Astrocyte of the cerebellum (primary cell): Measurements from ENCODE around the gene PRG3.
"Not testable (repeated sequence)": the region's sequence is repeated elsewhere in the genome, so short reads cannot be mapped to it uniquely, and the experiment has no call there.

ENCODE experiments used
- DNase-seq: peaks from one replicate; pipeline ENCODE4 v3.0.0-alpha.2; 2011; ENCODE audit warnings: low read depth
- H3K4me3 ChIP-seq: 2 replicates; pipeline ENCODE4 v1.5.1; 2011; ENCODE audit warnings: mild to moderate bottlenecking, low read depth, low read length, moderate library complexity
- in situ Hi-C: cut with HindIII; loops from 2 replicates; pipeline ENCODE4 v1.10.0; 2017; ENCODE audit warnings: low sequenced_read_pairs
- TF ChIP-seq, protein P1 (sequence below): IDR thresholded peaks from 2 replicates; pipeline ENCODE4 v1.5.1; 2012; ENCODE audit warnings: low read length, low read depth, moderate library complexity, mild to moderate bottlenecking; ENCODE audit errors: missing control alignments

PRG3 gene

DNA sequence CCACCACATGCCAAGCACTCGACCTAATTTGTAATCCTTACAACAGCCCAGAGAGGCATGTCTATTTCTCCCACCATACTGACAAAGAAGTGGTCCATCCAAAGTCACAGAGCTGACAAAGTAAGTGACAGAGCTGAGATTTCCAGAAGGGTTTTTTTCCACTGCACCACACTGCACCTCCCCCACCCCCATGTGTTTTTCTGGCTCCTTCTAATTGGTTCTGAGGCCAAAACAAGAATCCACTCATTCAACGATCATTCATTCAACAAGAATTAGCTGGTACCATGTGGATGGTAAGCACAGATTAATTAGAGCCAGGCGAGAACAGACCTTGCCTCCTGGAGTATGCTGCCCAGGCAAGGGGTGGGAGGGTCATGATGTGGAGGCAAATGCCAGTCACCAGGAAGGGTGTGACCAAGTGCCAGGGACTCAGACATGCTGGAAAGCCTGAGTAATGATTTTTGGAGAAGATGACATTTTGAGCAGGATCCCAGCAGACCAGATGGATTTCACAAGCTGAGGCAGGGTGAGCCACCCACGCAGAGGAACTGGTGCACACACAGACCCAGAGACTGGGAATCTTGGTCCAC, 24.4 kb upstream of the PRG3 start:
- no peak for DNase-seq
- in situ Hi-C loops: no loop called here
- TF ChIP-seq, protein P1, sequence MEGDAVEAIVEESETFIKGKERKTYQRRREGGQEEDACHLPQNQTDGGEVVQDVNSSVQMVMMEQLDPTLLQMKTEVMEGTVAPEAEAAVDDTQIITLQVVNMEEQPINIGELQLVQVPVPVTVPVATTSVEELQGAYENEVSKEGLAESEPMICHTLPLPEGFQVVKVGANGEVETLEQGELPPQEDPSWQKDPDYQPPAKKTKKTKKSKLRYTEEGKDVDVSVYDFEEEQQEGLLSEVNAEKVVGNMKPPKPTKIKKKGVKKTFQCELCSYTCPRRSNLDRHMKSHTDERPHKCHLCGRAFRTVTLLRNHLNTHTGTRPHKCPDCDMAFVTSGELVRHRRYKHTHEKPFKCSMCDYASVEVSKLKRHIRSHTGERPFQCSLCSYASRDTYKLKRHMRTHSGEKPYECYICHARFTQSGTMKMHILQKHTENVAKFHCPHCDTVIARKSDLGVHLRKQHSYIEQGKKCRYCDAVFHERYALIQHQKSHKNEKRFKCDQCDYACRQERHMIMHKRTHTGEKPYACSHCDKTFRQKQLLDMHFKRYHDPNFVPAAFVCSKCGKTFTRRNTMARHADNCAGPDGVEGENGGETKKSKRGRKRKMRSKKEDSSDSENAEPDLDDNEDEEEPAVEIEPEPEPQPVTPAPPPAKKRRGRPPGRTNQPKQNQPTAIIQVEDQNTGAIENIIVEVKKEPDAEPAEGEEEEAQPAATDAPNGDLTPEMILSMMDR: no peak
- H3K4me3 ChIP-seq: no peak overlapping the region

DNA sequence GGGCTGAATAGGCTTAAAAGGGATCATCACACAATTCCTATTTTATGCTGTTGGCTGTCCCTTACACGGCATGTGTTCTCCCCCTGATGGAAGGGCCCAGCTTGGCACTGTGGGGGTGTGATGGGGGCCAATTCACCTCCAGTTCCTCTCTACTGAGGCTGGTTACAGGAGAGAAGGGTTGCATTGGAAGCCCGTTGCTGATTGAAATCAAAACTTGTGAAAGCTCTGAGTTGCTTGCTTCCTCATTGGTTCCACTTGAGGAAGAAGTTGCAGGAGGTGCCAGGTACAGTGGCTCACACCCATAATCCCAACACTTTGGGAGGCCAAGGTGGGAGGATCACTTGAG, 22.8 kb upstream of the PRG3 start:
- in situ Hi-C loops: no loop called here

DNA sequence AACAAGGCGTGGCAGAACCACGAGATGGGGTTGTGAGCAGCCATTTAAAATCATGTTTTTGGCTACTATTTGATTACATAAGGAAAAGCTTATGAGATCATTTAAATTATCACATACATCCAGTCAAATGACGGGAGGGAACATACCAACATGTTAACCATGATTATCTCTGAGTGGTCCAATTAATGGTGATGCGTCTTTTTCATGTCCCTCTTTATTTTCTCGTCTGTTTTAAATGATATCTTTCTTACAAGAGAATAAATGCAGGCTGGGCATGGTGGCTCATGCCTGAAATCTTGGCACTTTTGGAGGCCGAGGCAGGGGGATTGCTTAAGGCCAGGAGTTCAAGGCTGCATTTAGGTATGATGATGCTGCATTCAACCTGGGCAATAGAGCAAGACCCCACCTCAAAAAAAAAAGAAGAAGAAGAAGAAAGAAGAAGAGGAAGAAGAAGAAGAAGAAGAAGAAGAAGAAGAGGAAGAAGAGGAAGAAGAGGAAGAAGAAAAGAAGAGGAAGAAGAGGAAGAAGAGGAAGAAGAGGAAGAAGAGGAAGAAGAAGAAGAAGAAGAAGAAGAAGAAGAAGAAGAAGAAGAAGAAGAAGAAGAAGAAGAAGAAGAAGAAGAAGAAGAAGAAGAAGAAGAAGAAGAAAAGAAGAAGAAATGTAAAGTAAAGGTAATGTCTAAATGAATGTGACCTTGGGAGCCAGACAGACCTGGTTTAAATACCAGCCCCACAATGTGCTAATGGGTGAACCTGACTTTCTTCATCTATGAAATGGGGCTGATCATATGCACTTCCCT, 22.3 kb upstream of the PRG3 start:
- in situ Hi-C loops, DNase-seq, H3K4me3 ChIP-seq: not testable (repeated sequence)

More for the DNA sequence above, 22.8 kb upstream of the PRG3 start:
- no peak overlapping the region for H3K4me3 ChIP-seq
- TF ChIP-seq, protein P1: no peak
- no peak for DNase-seq

DNA sequence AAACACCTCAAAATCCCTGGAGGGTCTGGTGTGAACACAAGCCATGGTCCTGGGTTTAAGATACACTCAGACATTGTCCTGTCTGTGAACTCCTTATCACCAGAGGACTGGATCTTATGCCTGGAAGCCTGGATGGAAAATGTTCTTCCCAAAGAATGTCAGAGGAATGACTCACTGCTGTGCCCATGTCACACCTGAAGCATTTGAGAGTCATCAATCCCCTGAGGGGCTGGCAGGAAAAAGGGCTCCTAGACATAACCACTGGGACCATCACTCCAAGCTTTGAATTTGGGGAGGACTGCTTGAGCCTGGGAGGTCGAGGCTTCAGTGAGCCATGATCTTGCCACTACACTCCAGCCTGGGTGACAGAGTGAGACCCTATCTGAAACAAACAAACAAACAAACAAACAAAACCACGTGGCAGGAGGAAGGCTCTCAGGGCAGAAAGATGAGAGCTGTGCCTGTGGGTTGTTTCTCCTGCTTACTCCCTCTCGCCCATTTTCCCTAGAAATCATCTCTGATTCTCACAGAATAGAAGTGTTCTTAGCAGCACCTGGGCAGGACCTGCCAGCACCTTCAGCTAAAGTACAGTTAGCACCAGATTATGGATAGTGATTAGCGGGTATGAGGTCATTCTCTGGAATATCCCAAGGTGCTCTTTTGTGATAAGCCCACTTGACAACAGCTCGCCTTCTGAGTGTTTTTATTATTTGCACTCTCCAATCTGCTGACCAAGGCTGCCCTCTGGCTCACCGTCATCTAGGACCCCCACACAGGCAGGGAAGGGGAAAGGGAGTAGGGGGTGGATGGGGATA, 21.4 kb upstream of the PRG3 start:
- TF ChIP-seq, protein P1: no peak
- in situ Hi-C loops: no loop called here
- DNase-seq: no peak

DNA sequence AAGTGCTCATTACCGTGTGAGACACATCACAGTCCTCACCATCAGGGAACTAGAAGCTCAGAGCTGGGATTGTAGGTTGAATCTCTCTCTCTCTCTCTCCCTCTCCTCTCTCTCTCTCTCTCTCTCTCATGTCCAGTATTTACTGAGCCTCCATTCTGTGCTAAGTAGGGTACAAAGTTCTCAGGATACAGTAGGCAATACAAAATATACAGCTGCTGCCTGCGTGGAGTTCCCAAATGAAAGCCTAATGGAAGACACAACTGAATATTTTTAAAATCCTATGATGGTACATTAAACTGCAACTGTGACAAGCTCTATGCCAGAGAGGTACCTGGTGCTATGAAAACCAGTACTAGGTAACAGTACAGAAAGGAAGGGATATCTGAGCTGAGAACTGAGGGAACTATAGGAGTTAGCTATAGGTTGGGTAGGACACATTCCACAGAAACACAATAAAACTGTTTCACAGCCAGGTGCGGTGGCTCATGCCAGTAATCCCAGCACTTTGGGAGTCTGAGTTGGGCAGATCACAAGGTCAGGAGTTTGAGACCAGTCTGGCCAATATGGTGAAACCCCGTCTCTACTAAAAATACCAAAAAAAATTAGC, 19.1 kb upstream of the PRG3 start:
- H3K4me3 ChIP-seq: no peak overlapping the region
- in situ Hi-C loops: no loop called here
- TF ChIP-seq, protein P1: no peak
- DNase-seq: no peak

More for the DNA sequence above, 21.4 kb upstream of the PRG3 start:
- no peak overlapping the region for H3K4me3 ChIP-seq

DNA sequence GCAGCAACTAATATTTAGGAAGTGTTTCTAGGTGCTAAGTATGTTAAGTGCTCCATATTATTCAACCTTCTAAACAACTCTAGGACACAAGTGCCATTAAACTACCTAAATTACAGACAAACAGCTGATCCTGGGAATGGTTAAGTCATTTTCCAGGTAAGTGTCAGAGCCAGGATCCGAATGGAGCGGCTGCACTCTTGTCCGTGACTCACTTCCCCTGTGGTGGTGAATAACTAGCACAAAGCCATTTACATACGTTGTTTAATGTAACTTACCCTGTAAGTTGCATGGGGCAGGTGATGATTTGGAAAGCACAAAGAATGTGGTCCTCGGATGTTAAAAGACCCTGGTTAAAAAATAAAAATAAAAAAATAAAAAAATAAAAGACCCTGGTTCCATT, 18.3 kb upstream of the PRG3 start:
- TF ChIP-seq, protein P1: no peak
- in situ Hi-C loops: no loop called here
- H3K4me3 ChIP-seq: no peak overlapping the region
- DNase-seq: no peak
